ENCODE measurements around the gene COL18A1.

DNA sequence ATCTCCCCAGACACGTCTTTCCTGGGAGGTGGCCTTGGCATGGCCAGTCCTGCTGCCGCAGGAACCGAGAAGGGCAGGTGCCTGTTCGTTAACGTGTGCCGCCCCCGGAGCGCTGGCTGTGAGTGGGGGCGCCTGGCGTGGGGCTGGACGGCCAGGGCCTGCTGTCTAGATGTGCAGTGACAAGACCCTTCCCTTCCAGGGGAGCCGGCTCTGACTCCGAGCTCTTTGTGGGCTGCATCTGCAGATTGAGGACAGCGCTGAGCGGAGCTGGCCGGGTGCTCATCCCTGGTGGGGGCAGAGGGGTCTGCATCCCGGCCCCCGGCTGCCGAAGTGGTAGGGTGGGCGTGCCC lies 13.0 kb downstream of the COL18A1 start:
- TF ChIP-seq, protein P1, sequence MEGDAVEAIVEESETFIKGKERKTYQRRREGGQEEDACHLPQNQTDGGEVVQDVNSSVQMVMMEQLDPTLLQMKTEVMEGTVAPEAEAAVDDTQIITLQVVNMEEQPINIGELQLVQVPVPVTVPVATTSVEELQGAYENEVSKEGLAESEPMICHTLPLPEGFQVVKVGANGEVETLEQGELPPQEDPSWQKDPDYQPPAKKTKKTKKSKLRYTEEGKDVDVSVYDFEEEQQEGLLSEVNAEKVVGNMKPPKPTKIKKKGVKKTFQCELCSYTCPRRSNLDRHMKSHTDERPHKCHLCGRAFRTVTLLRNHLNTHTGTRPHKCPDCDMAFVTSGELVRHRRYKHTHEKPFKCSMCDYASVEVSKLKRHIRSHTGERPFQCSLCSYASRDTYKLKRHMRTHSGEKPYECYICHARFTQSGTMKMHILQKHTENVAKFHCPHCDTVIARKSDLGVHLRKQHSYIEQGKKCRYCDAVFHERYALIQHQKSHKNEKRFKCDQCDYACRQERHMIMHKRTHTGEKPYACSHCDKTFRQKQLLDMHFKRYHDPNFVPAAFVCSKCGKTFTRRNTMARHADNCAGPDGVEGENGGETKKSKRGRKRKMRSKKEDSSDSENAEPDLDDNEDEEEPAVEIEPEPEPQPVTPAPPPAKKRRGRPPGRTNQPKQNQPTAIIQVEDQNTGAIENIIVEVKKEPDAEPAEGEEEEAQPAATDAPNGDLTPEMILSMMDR (IDR thresholded peaks at IDR 0.05; ENCODE audit: low read depth, low read length): no peak
- TF ChIP-seq EZH2phosphoT487 (IDR thresholded peaks at IDR 0.05; ENCODE audit: low read depth): no peak

Measured in OCI-LY3 (cell line).